Neural cell (in vitro differentiated cells): ENCODE results near the gene ETFA. TPM values are rescaled to one million over a fixed set of nuclear protein-coding genes. Genes with fewer than 3 reads are reported as not detected.

Experiments used
- H2AFZ ChIP-seq: fragments of 200-600, 300-800 bp; sonication (generic), shearing (Covaris generic); 2 replicates; pipeline ENCODE4 v1.6.0; 2014; ENCODE audit warnings: low read depth, mild to moderate bottlenecking, antibody characterized with exemption, low read length, moderate library complexity
- H3F3A ChIP-seq: fragments of 200-600 bp; shearing (Covaris generic); 2 replicates; pipeline ENCODE4 v1.6.1; 2016; ENCODE audit warnings: mild to moderate bottlenecking, moderate library complexity, mixed read lengths, antibody characterized with exemption, low read length; ENCODE audit not compliant: insufficient read depth, poor library complexity, severe bottlenecking
- H3K27ac ChIP-seq: fragments of 200-600, 300-800 bp; sonication (generic), shearing (Covaris generic); 2 replicates; pipeline ENCODE4 v1.5.1; 2014; ENCODE audit warnings: mild to moderate bottlenecking, low read length, moderate library complexity
- H3K27me3 ChIP-seq: fragments of 300-800, 200-600 bp; sonication (generic), shearing (Covaris generic); 2 replicates; pipeline ENCODE4 v1.6.0; 2014; ENCODE audit warnings: mild to moderate bottlenecking, low read depth, low read length, moderate library complexity; ENCODE audit not compliant: insufficient read depth
- H3K36me3 ChIP-seq: fragments of 300-800, 200-600 bp; sonication (generic), shearing (Covaris generic); 2 replicates; pipeline ENCODE4 v1.5.1; 2014; ENCODE audit warnings: mild to moderate bottlenecking, antibody characterized with exemption, low read length, moderate library complexity; ENCODE audit not compliant: insufficient read depth
- H3K4me2 ChIP-seq: fragments of 300-800, 200-600 bp; sonication (generic), shearing (Covaris generic); 2 replicates; pipeline ENCODE4 v1.6.0; 2014; ENCODE audit warnings: mild to moderate bottlenecking, low read length
- H3K4me3 ChIP-seq: fragments of 300-800, 200-600 bp; sonication (generic), shearing (Covaris generic); 2 replicates; pipeline ENCODE4 v1.5.1; 2014; ENCODE audit warnings: mild to moderate bottlenecking, low read length, moderate library complexity
- H3K79me2 ChIP-seq: fragments of 200-600 bp; shearing (Covaris generic); replicated peaks from 2 replicates; pipeline ENCODE4 v1.6.0; 2014; ENCODE audit warnings: mild to moderate bottlenecking, low read length, moderate library complexity; ENCODE audit not compliant: insufficient read depth
- H3K9ac ChIP-seq: fragments of 300-800, 200-600 bp; sonication (generic), shearing (Covaris generic); 2 replicates; pipeline ENCODE4 v1.6.1; 2016; ENCODE audit warnings: mild to moderate bottlenecking, low read length, mixed read lengths
- H3K9me2 ChIP-seq: fragments of 200-600 bp; shearing (Covaris generic); 2 replicates; pipeline ENCODE4 v1.6.1; 2016; ENCODE audit warnings: mild to moderate bottlenecking, low read length, mixed read lengths; ENCODE audit not compliant: insufficient read depth
- H3K9me3 ChIP-seq: fragments of 200-600, 300-800 bp; sonication (generic), shearing (Covaris generic); 2 replicates; pipeline ENCODE4 v1.6.1; 2016; ENCODE audit warnings: mild to moderate bottlenecking, mixed run types, low read length, moderate library complexity, mixed read lengths
- H4K20me1 ChIP-seq: fragments of 200-600 bp; shearing (Covaris generic); 2 replicates; pipeline ENCODE4 v1.6.1; 2016; ENCODE audit warnings: mild to moderate bottlenecking, mixed run types; ENCODE audit not compliant: insufficient read depth
- EP300 ChIP-seq: fragments of 450-650 bp; conservative IDR thresholded peaks from 2 replicates; pipeline ENCODE4 v1.6.1; 2014; ENCODE audit warnings: antibody characterized with exemption, mild to moderate bottlenecking, moderate library complexity; ENCODE audit not compliant: poor library complexity, severe bottlenecking
- EZH2 ChIP-seq: fragments of 200-600, 300-800 bp; shearing (Covaris generic), sonication (generic); IDR thresholded peaks from 2 replicates; pipeline ENCODE4 v1.6.1; 2014; ENCODE audit warnings: antibody characterized with exemption, low read length, borderline replicate concordance, mild to moderate bottlenecking; ENCODE audit not compliant: insufficient read depth, poor library complexity, severe bottlenecking
- MXI1 ChIP-seq: fragments of 450-650 bp; conservative IDR thresholded peaks from 2 replicates; pipeline ENCODE4 v1.6.1; 2014; ENCODE audit warnings: antibody characterized with exemption, mild to moderate bottlenecking; ENCODE audit not compliant: poor library complexity, severe bottlenecking
- POLR2AphosphoS5 ChIP-seq: IDR thresholded peaks from 2 replicates; pipeline ENCODE4 v1.6.1; 2012
- RAD21 ChIP-seq: fragments of 450-650 bp; conservative IDR thresholded peaks from 2 replicates; pipeline ENCODE4 v1.6.1; 2014; ENCODE audit warnings: antibody characterized with exemption, mild to moderate bottlenecking, moderate library complexity
- SMC3 ChIP-seq: fragments of 450-650 bp; conservative IDR thresholded peaks from 2 replicates; pipeline ENCODE4 v1.6.1; 2014; ENCODE audit warnings: antibody characterized with exemption, mild to moderate bottlenecking, moderate library complexity; ENCODE audit not compliant: poor library complexity
- TAF1 ChIP-seq: IDR thresholded peaks from 2 replicates; pipeline ENCODE4 v1.6.1; 2012; ENCODE audit warnings: low read depth
- polyA plus RNA-seq: library from polyadenylated mRNA; depleted of rRNA; stranded (reverse); fragments of >200 nt; gene quantifications from 2 replicates; pipeline ENCODE4 v1.2.3, GENCODE V29; 2014
- TF ChIP-seq, protein P1 (sequence below): fragments of 450-650 bp; IDR thresholded peaks from 2 replicates; pipeline ENCODE4 v1.5.1; 2014; ENCODE audit warnings: antibody characterized with exemption, mild to moderate bottlenecking, moderate library complexity; ENCODE audit not compliant: poor library complexity, severe bottlenecking
- TF ChIP-seq, protein P2 (sequence below): IDR thresholded peaks from 2 replicates; pipeline ENCODE4 v1.6.1; 2012; ENCODE audit warnings: borderline replicate concordance

Gene ETFA
- polyA plus RNA-seq, 1 donor from 2014 or later: 145 TPM

DNA sequence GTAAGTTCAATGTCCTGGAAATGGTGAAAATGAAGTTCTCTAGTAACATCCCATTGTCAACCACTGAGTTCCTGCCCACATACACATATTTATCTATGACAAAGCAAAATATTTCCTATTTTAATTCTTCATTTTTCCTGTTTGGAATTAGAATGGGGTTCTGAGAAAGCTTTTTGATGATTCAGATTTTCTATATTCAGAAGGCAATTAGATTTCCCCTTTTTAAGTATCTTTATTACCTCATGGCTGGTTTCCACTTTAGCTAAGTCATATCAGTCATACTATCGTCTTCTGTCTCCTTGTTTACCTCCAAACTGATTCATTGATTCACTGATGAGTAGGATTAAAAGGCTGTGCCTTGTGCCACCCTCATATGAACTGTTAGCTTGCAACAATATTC is 17.9 kb downstream of the ETFA start:
- Histone ChIP-seq H3K27ac (no peak overlapping the region), H3K9me3 (no peaks in the 10 kb centered on the region), H3K27me3 (no peaks in the 10 kb centered on the region), H2AFZ (no peak overlapping the region), H3K4me3 (no peak overlapping the region), H3K9me2 (no peaks in the 10 kb centered on the region), H3F3A (no peaks in the 10 kb centered on the region), H3K9ac (no peak overlapping the region), H3K36me3 (no peaks in the 10 kb centered on the region), H3K79me2 (peaks cover 5% of the 10 kb centered on the region), H4K20me1 (no peaks in the 10 kb centered on the region), H3K4me2 (no peak overlapping the region)
- TF ChIP-seq TAF1 (no peak), POLR2AphosphoS5 (no peak), SMC3 (no peak), EP300 (no peak), EZH2 (no peak), MXI1 (no peak), RAD21 (no peak)
- TF ChIP-seq, protein P1, sequence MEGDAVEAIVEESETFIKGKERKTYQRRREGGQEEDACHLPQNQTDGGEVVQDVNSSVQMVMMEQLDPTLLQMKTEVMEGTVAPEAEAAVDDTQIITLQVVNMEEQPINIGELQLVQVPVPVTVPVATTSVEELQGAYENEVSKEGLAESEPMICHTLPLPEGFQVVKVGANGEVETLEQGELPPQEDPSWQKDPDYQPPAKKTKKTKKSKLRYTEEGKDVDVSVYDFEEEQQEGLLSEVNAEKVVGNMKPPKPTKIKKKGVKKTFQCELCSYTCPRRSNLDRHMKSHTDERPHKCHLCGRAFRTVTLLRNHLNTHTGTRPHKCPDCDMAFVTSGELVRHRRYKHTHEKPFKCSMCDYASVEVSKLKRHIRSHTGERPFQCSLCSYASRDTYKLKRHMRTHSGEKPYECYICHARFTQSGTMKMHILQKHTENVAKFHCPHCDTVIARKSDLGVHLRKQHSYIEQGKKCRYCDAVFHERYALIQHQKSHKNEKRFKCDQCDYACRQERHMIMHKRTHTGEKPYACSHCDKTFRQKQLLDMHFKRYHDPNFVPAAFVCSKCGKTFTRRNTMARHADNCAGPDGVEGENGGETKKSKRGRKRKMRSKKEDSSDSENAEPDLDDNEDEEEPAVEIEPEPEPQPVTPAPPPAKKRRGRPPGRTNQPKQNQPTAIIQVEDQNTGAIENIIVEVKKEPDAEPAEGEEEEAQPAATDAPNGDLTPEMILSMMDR: no peak
- TF ChIP-seq, protein P2, sequence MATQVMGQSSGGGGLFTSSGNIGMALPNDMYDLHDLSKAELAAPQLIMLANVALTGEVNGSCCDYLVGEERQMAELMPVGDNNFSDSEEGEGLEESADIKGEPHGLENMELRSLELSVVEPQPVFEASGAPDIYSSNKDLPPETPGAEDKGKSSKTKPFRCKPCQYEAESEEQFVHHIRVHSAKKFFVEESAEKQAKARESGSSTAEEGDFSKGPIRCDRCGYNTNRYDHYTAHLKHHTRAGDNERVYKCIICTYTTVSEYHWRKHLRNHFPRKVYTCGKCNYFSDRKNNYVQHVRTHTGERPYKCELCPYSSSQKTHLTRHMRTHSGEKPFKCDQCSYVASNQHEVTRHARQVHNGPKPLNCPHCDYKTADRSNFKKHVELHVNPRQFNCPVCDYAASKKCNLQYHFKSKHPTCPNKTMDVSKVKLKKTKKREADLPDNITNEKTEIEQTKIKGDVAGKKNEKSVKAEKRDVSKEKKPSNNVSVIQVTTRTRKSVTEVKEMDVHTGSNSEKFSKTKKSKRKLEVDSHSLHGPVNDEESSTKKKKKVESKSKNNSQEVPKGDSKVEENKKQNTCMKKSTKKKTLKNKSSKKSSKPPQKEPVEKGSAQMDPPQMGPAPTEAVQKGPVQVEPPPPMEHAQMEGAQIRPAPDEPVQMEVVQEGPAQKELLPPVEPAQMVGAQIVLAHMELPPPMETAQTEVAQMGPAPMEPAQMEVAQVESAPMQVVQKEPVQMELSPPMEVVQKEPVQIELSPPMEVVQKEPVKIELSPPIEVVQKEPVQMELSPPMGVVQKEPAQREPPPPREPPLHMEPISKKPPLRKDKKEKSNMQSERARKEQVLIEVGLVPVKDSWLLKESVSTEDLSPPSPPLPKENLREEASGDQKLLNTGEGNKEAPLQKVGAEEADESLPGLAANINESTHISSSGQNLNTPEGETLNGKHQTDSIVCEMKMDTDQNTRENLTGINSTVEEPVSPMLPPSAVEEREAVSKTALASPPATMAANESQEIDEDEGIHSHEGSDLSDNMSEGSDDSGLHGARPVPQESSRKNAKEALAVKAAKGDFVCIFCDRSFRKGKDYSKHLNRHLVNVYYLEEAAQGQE: no peak

DNA sequence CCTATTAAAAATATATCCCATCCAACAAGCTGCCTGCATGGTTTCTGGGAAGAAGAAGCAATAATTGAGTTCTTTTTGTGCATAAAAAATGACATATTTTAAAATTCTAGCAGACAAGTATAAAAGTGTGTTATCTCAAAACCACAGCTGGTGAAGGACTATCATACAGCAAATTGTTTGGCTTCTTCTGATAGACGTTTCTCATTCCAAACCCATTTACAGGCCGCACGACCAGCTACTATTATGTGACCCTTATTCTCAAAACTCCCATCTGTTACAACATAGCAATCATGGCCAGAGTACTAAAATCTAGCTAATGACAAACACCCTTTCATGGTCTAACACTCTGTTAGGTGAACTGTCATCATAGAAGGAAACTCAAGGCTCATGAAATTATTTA is 21.7 kb downstream of the ETFA start:
- Histone ChIP-seq H3K36me3 (no peaks in the 10 kb centered on the region), H3K27me3 (no peaks in the 10 kb centered on the region), H3K4me2 (no peak overlapping the region), H3K9me3 (no peaks in the 10 kb centered on the region), H3K4me3 (no peak overlapping the region), H2AFZ (no peak overlapping the region), H3F3A (no peaks in the 10 kb centered on the region), H3K79me2 (peaks cover under 1% of the 10 kb centered on the region), H4K20me1 (no peaks in the 10 kb centered on the region), H3K27ac (no peak overlapping the region), H3K9ac (no peak overlapping the region), H3K9me2 (no peaks in the 10 kb centered on the region)
- no peak for TF ChIP-seq SMC3
- no peak for TF ChIP-seq RAD21
- no peak for TF ChIP-seq TAF1
- no peak for TF ChIP-seq POLR2AphosphoS5
- TF ChIP-seq MXI1: no peak
- TF ChIP-seq, protein P1: no peak
- TF ChIP-seq EP300: no peak
- TF ChIP-seq, protein P2: no peak
- no peak for TF ChIP-seq EZH2
